GM12801 (cell line): Measurements from ENCODE around the gene THSD7A.

Experiments
- CTCF ChIP-seq: IDR thresholded peaks from one replicate; pipeline ENCODE4 v1.5.1; 2011; ENCODE audit warnings: control low read depth; ENCODE audit not compliant: insufficient read length; ENCODE audit errors: extremely low read depth

Gene THSD7A

GRCh38 chr7:11486271-11486670 lies 345.7 kb downstream of the THSD7A start:
- no peak for TF ChIP-seq CTCF

GRCh38 chr7:11485636-11486035 lies 346.4 kb downstream of the THSD7A start:
- TF ChIP-seq CTCF = no peak

- TF ChIP-seq CTCF = no peak
Observed at GRCh38 chr7:11480143-11480542, 351.9 kb downstream of the THSD7A start.

GRCh38 chr7:11478882-11479281 lies 353.1 kb downstream of the THSD7A start:
- TF ChIP-seq CTCF = no peak

GRCh38 chr7:11478426-11478825 lies 353.6 kb downstream of the THSD7A start:
- no peak for TF ChIP-seq CTCF

GRCh38 chr7:11474902-11475585 lies 357.0 kb downstream of the THSD7A start:
- TF ChIP-seq CTCF = no peak

GRCh38 chr7:11473807-11474424 lies 358.1 kb downstream of the THSD7A start:
- no peak for TF ChIP-seq CTCF
